ENCODE measurements around the gene ZDHHC13.

Gene ZDHHC13

GRCh38 chr11:19092850-19093249, 24.1 kb upstream of the ZDHHC13 start:
- no peak for DNase-seq
- Histone ChIP-seq H3K36me3 (no peaks in the 10 kb centered on the region), H3K9me3 (no peaks in the 10 kb centered on the region), H3K4me3 (ENCODE audit: low read depth, low read length) (no peak overlapping the region), H3K4me1 (no peaks in the 10 kb centered on the region), H3K27me3 (no peaks in the 10 kb centered on the region)
- no peak for TF ChIP-seq CTCF (IDR thresholded peaks at IDR 0.05; ENCODE audit: low read depth, low read length)

- H3K4me1 ChIP-seq, result no peaks in the 10 kb centered on the region
- no peaks in the 10 kb centered on the region for H3K27me3 ChIP-seq
- no peaks in the 10 kb centered on the region for H3K36me3 ChIP-seq
- no peaks in the 10 kb centered on the region for H3K9me3 ChIP-seq
- TF ChIP-seq CTCF (IDR thresholded peaks at IDR 0.05; ENCODE audit: low read depth, low read length), result no peak
- no peak for DNase-seq
- H3K4me3 ChIP-seq (ENCODE audit: low read depth, low read length), result no peak overlapping the region
Observed at GRCh38 chr11:19093976-19094375, 23.0 kb upstream of the ZDHHC13 start.

- Histone ChIP-seq H3K9me3 (no peaks in the 10 kb centered on the region), H3K36me3 (no peaks in the 10 kb centered on the region), H3K27me3 (no peaks in the 10 kb centered on the region), H3K4me3 (ENCODE audit: low read depth, low read length) (no peak overlapping the region), H3K4me1 (no peaks in the 10 kb centered on the region)
- no peak for DNase-seq
- TF ChIP-seq CTCF (IDR thresholded peaks at IDR 0.05; ENCODE audit: low read depth, low read length), result no peak
Observed at GRCh38 chr11:19094859-19095258, 22.1 kb upstream of the ZDHHC13 start.

GRCh38 chr11:19099093-19099492, 17.9 kb upstream of the ZDHHC13 start:
- H3K27me3 ChIP-seq, result no peaks in the 10 kb centered on the region
- H3K9me3 ChIP-seq, result no peaks in the 10 kb centered on the region
- H3K4me1 ChIP-seq, result no peaks in the 10 kb centered on the region
- no peaks in the 10 kb centered on the region for H3K36me3 ChIP-seq
- no peak for TF ChIP-seq CTCF (IDR thresholded peaks at IDR 0.05; ENCODE audit: low read depth, low read length)
- H3K4me3 ChIP-seq (ENCODE audit: low read depth, low read length), result no peak overlapping the region
- DNase-seq, result no peak

GRCh38 chr11:19100885-19101284, 16.1 kb upstream of the ZDHHC13 start:
- no peaks in the 10 kb centered on the region for H3K4me1 ChIP-seq
- no peaks in the 10 kb centered on the region for H3K36me3 ChIP-seq
- TF ChIP-seq CTCF (IDR thresholded peaks at IDR 0.05; ENCODE audit: low read depth, low read length), result no peak
- H3K27me3 ChIP-seq, result no peaks in the 10 kb centered on the region
- H3K9me3 ChIP-seq, result no peaks in the 10 kb centered on the region
- no peak for DNase-seq
- no peak overlapping the region for H3K4me3 ChIP-seq (ENCODE audit: low read depth, low read length)

- no peak overlapping the region for H3K4me3 ChIP-seq (ENCODE audit: low read depth, low read length)
- no peaks in the 10 kb centered on the region for H3K4me1 ChIP-seq
- H3K36me3 ChIP-seq, result no peaks in the 10 kb centered on the region
- DNase-seq, result no peak
- TF ChIP-seq CTCF (IDR thresholded peaks at IDR 0.05; ENCODE audit: low read depth, low read length), result no peak
- no peaks in the 10 kb centered on the region for H3K27me3 ChIP-seq
- H3K9me3 ChIP-seq, result no peaks in the 10 kb centered on the region
Observed at GRCh38 chr11:19101796-19102520, 15.0 kb upstream of the ZDHHC13 start.
